K562 (cell line): ENCODE measurements around the gene TSKS. TPM values are rescaled to one million over a fixed set of nuclear protein-coding genes. Genes with fewer than 3 reads are reported as not detected.

Source experiments
- ATAC-seq: fragments of 200-7000 bp; cut with Tn5 transposase; 3 replicates; pipeline ENCODE4 v1.9.1; 2020; ENCODE audit warnings: moderate library complexity
- BruUV-seq: library from RNA; stranded (reverse); fragments of 400-500 nt; replicated peaks from 2 replicates; lab custom pipeline; 2021; lab: Mats Ljungman, UMichigan
- CTCF ChIA-PET: fragments of 300-600 bp; formaldehyde crosslinking; extraction: SDS; loops from one replicate; lab custom pipeline; 2021; ENCODE audit warnings: low intra/inter-chr PET ratio; lab: Yijun Ruan, JAX
- POLR2A ChIA-PET: fragments of 300-600, 350-650 bp; sonication (Branson Sonifier 250); formaldehyde crosslinking; extraction: SDS; loops from one replicate; lab custom pipeline; 2021; ENCODE audit warnings: antibody characterized with exemption, inconsistent platforms; lab: Yijun Ruan, JAX
- DNase-seq, 4 experiments: peaks; one replicate each; pipeline versions ENCODE4 v3.0.0 to v3.0.0-alpha.2; 2011 to 2018; ENCODE audit warnings: low spot score in 3 of 4, mixed read lengths in 3 of 4; ENCODE audit errors: extremely low read depth in 1 of 4
- FAIRE-seq: peaks from 2 replicates; lab custom pipeline; 2011; peaks lifted over from hg19 to GRCh38; lab: Jason Lieb, UNC
- H2AFZ ChIP-seq: 2 replicates; pipeline ENCODE4 v1.6.0; 2011; ENCODE audit warnings: low read depth, low read length, control low read depth, inconsistent platforms
- H3K27ac ChIP-seq: fragments of 200-600 bp; 3 replicates; pipeline ENCODE4 v1.8.0; 2011; ENCODE audit warnings: low read depth, mild to moderate bottlenecking, control low read depth, inconsistent platforms, low read length, moderate library complexity, mixed read lengths; ENCODE audit errors: extremely low read depth
- H3K27me3 ChIP-seq, 2 experiments: fragments of 300-600 bp in 1 of 2; 2 replicates in 1 of 2; 3 replicates in 1 of 2; pipeline versions ENCODE4 v1.6.0 to v1.8.0; 2011; ENCODE audit warnings: inconsistent platforms in 2 of 2, low read length in 2 of 2, mild to moderate bottlenecking in 1 of 2, mixed read lengths in 1 of 2, moderate library complexity in 1 of 2; ENCODE audit not compliant: control insufficient read depth in 2 of 2, insufficient read depth in 2 of 2
- H3K36me3 ChIP-seq: fragments of 300-600 bp; 3 replicates; pipeline ENCODE4 v1.8.0; 2011; ENCODE audit warnings: mild to moderate bottlenecking, low read length, inconsistent platforms; ENCODE audit not compliant: control insufficient read depth, insufficient read depth
- H3K4me1 ChIP-seq, 2 experiments: fragments of 200-600 bp in 1 of 2; replicated peaks in 1 of 2; 2 replicates in 1 of 2; 3 replicates in 1 of 2; pipeline versions ENCODE4 v1.5.1 to v1.8.0; 2011; ENCODE audit warnings: inconsistent platforms in 2 of 2, low read length in 2 of 2, mild to moderate bottlenecking in 1 of 2, mixed read lengths in 1 of 2, moderate library complexity in 1 of 2; ENCODE audit not compliant: control insufficient read depth in 2 of 2, insufficient read depth in 2 of 2
- H3K4me2 ChIP-seq: 2 replicates; pipeline ENCODE4 v1.6.1; 2011; ENCODE audit warnings: low read length, control low read depth, inconsistent platforms, mixed read lengths; ENCODE audit not compliant: insufficient read depth
- H3K4me3 ChIP-seq: fragments of 200-600 bp; sonication (generic), shearing (Covaris generic); 2 replicates; pipeline ENCODE4 v1.5.1; 2016; ENCODE audit warnings: control low read depth, inconsistent platforms
- H3K79me2 ChIP-seq: fragments of 200-600 bp; 3 replicates; pipeline ENCODE4 v1.8.0; 2011; ENCODE audit warnings: low read length, inconsistent platforms; ENCODE audit not compliant: control insufficient read depth, insufficient read depth
- H3K9ac ChIP-seq, 2 experiments: 2 replicates each; pipeline versions ENCODE4 v1.6.0 to v1.6.1; 2011; ENCODE audit warnings: low read depth in 2 of 2, low read length in 2 of 2, control low read depth in 1 of 2, inconsistent platforms in 1 of 2, mild to moderate bottlenecking in 1 of 2, mixed read lengths in 1 of 2; ENCODE audit not compliant: insufficient read depth in 1 of 2
- H3K9me1 ChIP-seq: one replicate; pipeline ENCODE4 v1.6.0; 2011; ENCODE audit warnings: inconsistent platforms, mild to moderate bottlenecking, low read length, moderate library complexity; ENCODE audit not compliant: control insufficient read depth, insufficient read depth
- H3K9me3 ChIP-seq: replicated peaks from 2 replicates; pipeline ENCODE4 v1.5.1; 2011; ENCODE audit warnings: low read depth, low read length, inconsistent platforms; ENCODE audit not compliant: control insufficient read depth, insufficient read depth
- H4K20me1 ChIP-seq: replicated peaks from 2 replicates; pipeline ENCODE4 v1.6.1; 2011; ENCODE audit warnings: low read length, inconsistent platforms, mixed read lengths; ENCODE audit not compliant: control insufficient read depth, insufficient read depth
- CREB1 ChIP-seq, 2 experiments: sonication (generic) in 1 of 2; formaldehyde crosslinking in 1 of 2; IDR thresholded peaks; 2 replicates each; pipeline versions ENCODE4 v1.6.1 to v1.8.0; 2012 to 2022; ENCODE audit warnings: inconsistent platforms in 1 of 2, mild to moderate bottlenecking in 1 of 2, missing genetic modification reagents in 1 of 2, moderate library complexity in 1 of 2
- ETV1 ChIP-seq: fragments of 450-650 bp; conservative IDR thresholded peaks from 2 replicates; pipeline ENCODE4 v1.6.1; 2016; ENCODE audit warnings: missing genetic modification characterization, control low read depth, low read depth, missing compliant biosample characterization
- HCFC1 ChIP-seq: IDR thresholded peaks from 2 replicates; pipeline ENCODE4 v1.6.1; 2012; ENCODE audit warnings: low read depth, low read length, improper control_type of control experiment
- NCOA4 ChIP-seq: fragments of 450-650 bp; IDR thresholded peaks from 2 replicates; pipeline ENCODE4 v1.6.1; 2018; ENCODE audit warnings: mild to moderate bottlenecking; ENCODE audit not compliant: partially characterized antibody
- ZFX ChIP-seq: sonication (generic); formaldehyde crosslinking; IDR thresholded peaks from 2 replicates; pipeline ENCODE4 v1.8.0; 2022; ENCODE audit warnings: mild to moderate bottlenecking, missing genetic modification reagents, moderate library complexity
- ZNF143 ChIP-seq: sonication (generic); formaldehyde crosslinking; IDR thresholded peaks from 2 replicates; pipeline ENCODE4 v1.9.0; 2022; ENCODE audit warnings: mild to moderate bottlenecking, missing genetic modification reagents
- WGBS: fragments of 100-300 bp; shearing (Covaris generic); methylation state at CpG from one replicate; pipeline ENCODE4 v1.1.6; 2016; ENCODE audit warnings: low coverage, mixed read lengths; ENCODE audit not compliant: insufficient coverage; ENCODE audit errors: missing lambda C conversion rate; 5-methylcytosine and 5-hydroxymethylcytosine counted together
- in situ Hi-C: fragments of 300-500 bp; cut with MboI; formaldehyde crosslinking; loops from 4 replicates; pipeline ENCODE4 v1.15.0; 2018; ENCODE audit warnings: inconsistent platforms, mixed read lengths
- intact Hi-C: fragments of 100-400 bp; cut with micrococcal nuclease; formaldehyde crosslinking; loops from 2 replicates; pipeline ENCODE4 v1.14.2; 2022
- polyA plus RNA-seq, 8 experiments: library from polyadenylated mRNA; depleted of rRNA in 4 of 8; stranded (reverse) in 5 of 8; unstranded in 3 of 8; fragments of >200 nt; fragmentation: Nextera tagmentation in 2 of 8; fragmentation: Illumina TruSeq in 1 of 8; extraction: Ambion mirVana in 2 of 8; extraction: Trizol in 1 of 8; gene quantifications; 2 replicates each; pipeline versions ENCODE4 v1.2.1 to v1.2.3, GENCODE V29; 2011 to 2014; ENCODE audit warnings: inconsistent platforms in 1 of 8, missing spikeins in 1 of 8
- total RNA-seq, 7 experiments: library from RNA; depleted of rRNA in 6 of 7; stranded (reverse); fragments of >200 nt in 6 of 7; fragmentation: Illumina TruSeq in 2 of 7; extraction: Trizol in 2 of 7; gene quantifications; 2 replicates each; pipeline versions ENCODE4 v1.2.1 to v1.2.3, GENCODE V29; 2011 to 2021; ENCODE audit warnings: low replicate concordance in 1 of 7
- TF ChIP-seq, protein P1 (sequence below): fragments of 450-650 bp; IDR thresholded peaks from 2 replicates; pipeline ENCODE4 v1.6.1; 2016; ENCODE audit warnings: antibody characterized with exemption
- TF ChIP-seq, protein P2 (sequence below): fragments of 450-650 bp; IDR thresholded peaks from 2 replicates; pipeline ENCODE4 v1.6.1; 2016; ENCODE audit warnings: low read depth
- TF ChIP-seq, protein P3 (sequence below): sonication (generic); formaldehyde crosslinking; IDR thresholded peaks from 2 replicates; pipeline ENCODE4 v1.8.1; 2022; ENCODE audit warnings: missing genetic modification reagents

The TSKS gene
- total and polyA plus RNA-seq, 9 of the 15 experiments (the other 6 are each of a cell fraction or from before 2014, with no cell fraction given) = 0.14 to 4.5 (median 0.80) TPM

DNA sequence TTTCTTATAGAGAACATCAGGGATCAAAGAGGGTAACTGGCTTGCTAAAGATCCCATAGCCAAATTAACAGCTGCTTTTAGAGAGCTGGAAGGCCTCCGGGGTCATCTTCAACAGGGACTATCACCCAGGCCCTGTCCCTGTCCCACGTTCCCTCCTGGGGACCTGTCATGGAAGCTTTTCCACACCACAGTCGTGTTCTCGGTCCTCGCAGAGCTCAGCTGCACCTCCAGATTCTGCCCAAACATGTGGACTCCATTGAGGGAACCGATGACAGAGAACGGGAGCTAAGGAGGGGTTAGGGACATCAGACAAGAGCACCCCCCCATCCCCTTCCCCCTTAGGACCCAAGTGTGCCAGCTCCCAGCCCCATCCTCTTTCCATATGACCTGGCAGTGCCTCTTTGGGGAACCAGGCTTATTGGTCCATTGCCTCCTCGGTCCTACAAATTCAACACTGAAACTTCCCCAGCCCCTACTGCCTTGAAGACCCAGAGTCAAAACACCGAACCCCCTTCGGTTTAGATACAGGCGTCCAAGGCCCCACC lies 49.4 kb upstream of the TSKS start (continued):
- TF ChIP-seq, protein P1, sequence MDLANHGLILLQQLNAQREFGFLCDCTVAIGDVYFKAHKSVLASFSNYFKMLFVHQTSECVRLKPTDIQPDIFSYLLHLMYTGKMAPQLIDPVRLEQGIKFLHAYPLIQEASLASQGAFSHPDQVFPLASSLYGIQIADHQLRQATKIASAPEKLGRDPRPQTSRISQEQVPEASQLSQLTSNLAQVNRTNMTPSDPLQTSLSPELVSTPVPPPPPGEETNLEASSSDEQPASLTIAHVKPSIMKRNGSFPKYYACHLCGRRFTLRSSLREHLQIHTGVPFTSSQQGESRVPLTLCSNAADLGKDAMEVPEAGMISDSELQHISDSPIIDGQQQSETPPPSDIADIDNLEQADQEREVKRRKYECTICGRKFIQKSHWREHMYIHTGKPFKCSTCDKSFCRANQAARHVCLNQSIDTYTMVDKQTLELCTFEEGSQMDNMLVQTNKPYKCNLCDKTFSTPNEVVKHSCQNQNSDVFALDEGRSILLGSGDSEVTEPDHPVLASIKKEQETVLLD = no peak

DNA sequence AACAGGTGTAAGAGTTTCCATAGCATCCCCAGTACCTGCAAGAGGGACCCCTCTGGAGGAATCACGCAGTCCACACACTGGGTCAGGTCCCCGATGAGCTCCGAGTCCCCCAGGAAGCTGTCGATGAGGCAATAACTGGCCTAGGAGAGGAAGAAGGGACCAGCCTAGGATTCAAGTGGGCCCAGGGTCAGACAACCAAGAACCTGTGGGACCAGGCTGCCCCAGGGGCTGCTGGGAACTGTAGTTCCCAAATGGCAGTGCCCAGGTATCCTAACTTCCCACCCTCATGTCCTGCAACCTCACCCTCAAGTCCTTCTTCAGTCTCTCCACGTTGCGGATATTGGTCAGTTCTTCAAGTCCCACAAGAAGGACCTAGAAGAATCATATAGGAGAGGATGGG lies 48.2 kb upstream of the TSKS start:
- CTCF ChIA-PET = no interaction called here
- 76% methylated on average over 6 of the region's 6 CpGs for WGBS
- H3K79me2 ChIP-seq = no peaks in the 10 kb centered on the region
- TF ChIP-seq ETV1 = no peak
- no peak for TF ChIP-seq CREB1 (IDR thresholded peaks at IDR 0.05)
- TF ChIP-seq CREB1 (CRISPR knock-in tag; IDR thresholded peaks at IDR 0.05) = no peak
- TF ChIP-seq, protein P2, sequence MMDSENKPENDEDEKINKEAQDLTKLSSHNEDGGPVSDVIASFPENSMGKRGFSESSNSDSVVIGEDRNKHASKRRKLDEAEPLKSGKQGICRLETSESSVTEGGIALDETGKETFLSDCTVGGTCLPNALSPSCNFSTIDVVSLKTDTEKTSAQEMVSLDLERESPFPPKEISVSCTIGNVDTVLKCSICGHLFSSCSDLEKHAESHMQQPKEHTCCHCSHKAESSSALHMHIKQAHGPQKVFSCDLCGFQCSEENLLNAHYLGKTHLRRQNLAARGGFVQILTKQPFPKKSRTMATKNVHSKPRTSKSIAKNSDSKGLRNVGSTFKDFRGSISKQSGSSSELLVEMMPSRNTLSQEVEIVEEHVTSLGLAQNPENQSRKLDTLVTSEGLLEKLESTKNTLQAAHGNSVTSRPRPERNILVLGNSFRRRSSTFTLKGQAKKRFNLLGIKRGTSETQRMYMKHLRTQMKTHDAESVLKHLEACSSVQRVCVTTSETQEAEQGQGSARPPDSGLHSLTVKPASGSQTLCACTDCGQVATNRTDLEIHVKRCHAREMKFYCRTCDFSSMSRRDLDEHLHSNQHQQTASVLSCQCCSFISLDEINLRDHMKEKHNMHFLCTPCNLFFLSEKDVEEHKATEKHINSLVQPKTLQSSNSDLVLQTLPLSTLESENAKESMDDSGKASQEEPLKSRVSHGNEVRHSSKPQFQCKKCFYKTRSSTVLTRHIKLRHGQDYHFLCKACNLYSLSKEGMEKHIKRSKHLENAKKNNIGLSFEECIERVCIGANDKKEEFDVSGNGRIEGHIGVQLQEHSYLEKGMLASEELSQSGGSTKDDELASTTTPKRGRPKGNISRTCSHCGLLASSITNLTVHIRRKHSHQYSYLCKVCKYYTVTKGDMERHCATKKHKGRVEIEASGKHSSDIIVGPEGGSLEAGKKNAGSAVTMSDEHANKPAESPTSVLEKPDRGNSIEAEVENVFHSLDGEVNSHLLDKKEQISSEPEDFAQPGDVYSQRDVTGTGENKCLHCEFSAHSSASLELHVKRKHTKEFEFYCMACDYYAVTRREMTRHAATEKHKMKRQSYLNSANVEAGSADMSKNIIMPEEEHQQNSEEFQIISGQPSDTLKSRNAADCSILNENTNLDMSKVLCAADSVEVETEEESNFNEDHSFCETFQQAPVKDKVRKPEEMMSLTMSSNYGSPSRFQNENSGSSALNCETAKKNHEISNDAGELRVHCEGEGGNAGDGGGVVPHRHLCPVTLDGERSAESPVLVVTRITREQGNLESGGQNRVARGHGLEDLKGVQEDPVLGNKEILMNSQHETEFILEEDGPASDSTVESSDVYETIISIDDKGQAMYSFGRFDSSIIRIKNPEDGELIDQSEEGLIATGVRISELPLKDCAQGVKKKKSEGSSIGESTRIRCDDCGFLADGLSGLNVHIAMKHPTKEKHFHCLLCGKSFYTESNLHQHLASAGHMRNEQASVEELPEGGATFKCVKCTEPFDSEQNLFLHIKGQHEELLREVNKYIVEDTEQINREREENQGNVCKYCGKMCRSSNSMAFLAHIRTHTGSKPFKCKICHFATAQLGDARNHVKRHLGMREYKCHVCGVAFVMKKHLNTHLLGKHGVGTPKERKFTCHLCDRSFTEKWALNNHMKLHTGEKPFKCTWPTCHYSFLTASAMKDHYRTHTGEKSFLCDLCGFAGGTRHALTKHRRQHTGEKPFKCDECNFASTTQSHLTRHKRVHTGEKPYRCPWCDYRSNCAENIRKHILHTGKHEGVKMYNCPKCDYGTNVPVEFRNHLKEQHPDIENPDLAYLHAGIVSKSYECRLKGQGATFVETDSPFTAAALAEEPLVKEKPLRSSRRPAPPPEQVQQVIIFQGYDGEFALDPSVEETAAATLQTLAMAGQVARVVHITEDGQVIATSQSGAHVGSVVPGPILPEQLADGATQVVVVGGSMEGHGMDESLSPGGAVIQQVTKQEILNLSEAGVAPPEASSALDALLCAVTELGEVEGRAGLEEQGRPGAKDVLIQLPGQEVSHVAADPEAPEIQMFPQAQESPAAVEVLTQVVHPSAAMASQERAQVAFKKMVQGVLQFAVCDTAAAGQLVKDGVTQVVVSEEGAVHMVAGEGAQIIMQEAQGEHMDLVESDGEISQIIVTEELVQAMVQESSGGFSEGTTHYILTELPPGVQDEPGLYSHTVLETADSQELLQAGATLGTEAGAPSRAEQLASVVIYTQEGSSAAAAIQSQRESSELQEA = no peak
- peak; percentile 66; the same call in 1 of the 2 replicates for TF ChIP-seq ZNF143 (CRISPR knock-in tag)
- peak; percentile 70 for TF ChIP-seq HCFC1
- no peak for TF ChIP-seq NCOA4
- TF ChIP-seq, protein P3, sequence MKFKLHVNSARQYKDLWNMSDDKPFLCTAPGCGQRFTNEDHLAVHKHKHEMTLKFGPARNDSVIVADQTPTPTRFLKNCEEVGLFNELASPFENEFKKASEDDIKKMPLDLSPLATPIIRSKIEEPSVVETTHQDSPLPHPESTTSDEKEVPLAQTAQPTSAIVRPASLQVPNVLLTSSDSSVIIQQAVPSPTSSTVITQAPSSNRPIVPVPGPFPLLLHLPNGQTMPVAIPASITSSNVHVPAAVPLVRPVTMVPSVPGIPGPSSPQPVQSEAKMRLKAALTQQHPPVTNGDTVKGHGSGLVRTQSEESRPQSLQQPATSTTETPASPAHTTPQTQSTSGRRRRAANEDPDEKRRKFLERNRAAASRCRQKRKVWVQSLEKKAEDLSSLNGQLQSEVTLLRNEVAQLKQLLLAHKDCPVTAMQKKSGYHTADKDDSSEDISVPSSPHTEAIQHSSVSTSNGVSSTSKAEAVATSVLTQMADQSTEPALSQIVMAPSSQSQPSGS = no peak
- 0 out of 2 replicates have a peak, but pooled peaks have one; percentile 15 for TF ChIP-seq ZFX (CRISPR knock-in tag)

More for the DNA sequence above, 48.2 kb upstream of the TSKS start:
- ATAC-seq (no peak), FAIRE-seq (no peak), DNase-seq (no peak)
- in situ Hi-C loops (no loop called here), intact Hi-C loops (no loop called here)
- Histone ChIP-seq H3K27ac (no peak overlapping the region), H2AFZ (no peak overlapping the region), H3K4me1 (peaks cover 25 to 48% of the 10 kb centered on the region in 2 experiments), H3K4me3 (no peak overlapping the region), H3K9me3 (no peaks in the 10 kb centered on the region), H3K9ac (no peak overlapping the region; a peak in 1 of 4 replicates), H3K36me3 (peaks cover 18% of the 10 kb centered on the region; the same call in 2 of the 3 replicates), H4K20me1 (no peaks in the 10 kb centered on the region; the same call in 1 of the 2 replicates), H3K27me3 (no peaks in the 10 kb centered on the region), H3K9me1 (no peaks in the 10 kb centered on the region), H3K4me2 (no peak overlapping the region)
- no TSS peak for BruUV-seq
- POLR2A ChIA-PET = interaction anchor here (2.4 kb wide), 1 partner anchor 8 kb away, joined by 9 read pairs; no protein-coding TSS in a partner anchor
